HepG2 (cell line): ENCODE results near the gene FCHO1. TPM values are rescaled to one million over a fixed set of nuclear protein-coding genes. Genes with fewer than 3 reads are reported as not detected.

Source experiments
- ATAC-seq: fragments of 200-7000 bp; cut with Tn5 transposase; 3 replicates; pipeline ENCODE4 v1.9.1; 2020; ENCODE audit warnings: mild to moderate bottlenecking, moderate library complexity
- BruUV-seq: library from RNA; stranded (reverse); fragments of 400-500 nt; replicated peaks from 2 replicates; lab custom pipeline; 2021; lab: Mats Ljungman, UMichigan
- CTCF ChIA-PET: fragments of 300-600 bp; formaldehyde crosslinking; extraction: SDS; loops from one replicate; lab custom pipeline; 2021; ENCODE audit warnings: low total read pairs, inconsistent platforms, low intra/inter-chr PET ratio; lab: Yijun Ruan, JAX
- POLR2A ChIA-PET: fragments of 350-600 bp; sonication (Branson Sonifier 250); formaldehyde crosslinking; loops from one replicate; lab custom pipeline; 2020; ENCODE audit warnings: antibody characterized with exemption, inconsistent platforms; lab: Yijun Ruan, JAX
- DNase-seq: peaks from one replicate; pipeline ENCODE4 v3.0.0-alpha.2; 2015; ENCODE audit warnings: low spot score
- FAIRE-seq: peaks from 3 replicates; lab custom pipeline; 2011; peaks lifted over from hg19 to GRCh38; lab: Jason Lieb, UNC
- H2AFZ ChIP-seq: one replicate; pipeline ENCODE4 v1.6.1; 2011; ENCODE audit warnings: low read length, inconsistent platforms
- H3K27ac ChIP-seq: fragments of 300-600 bp; 3 replicates; pipeline ENCODE4 v1.8.0; 2011; ENCODE audit warnings: mixed run types, mild to moderate bottlenecking, mixed read lengths, low read length, inconsistent platforms; ENCODE audit not compliant: insufficient read depth; ENCODE audit errors: extremely low read length
- H3K27me3 ChIP-seq, 2 experiments: fragments of 200-600 bp in 1 of 2; 2 replicates in 1 of 2; 3 replicates in 1 of 2; pipeline versions ENCODE4 v1.6.0 to v1.8.0; 2011; ENCODE audit warnings: low read length in 2 of 2, mild to moderate bottlenecking in 2 of 2, moderate library complexity in 2 of 2, inconsistent platforms in 1 of 2; ENCODE audit not compliant: insufficient read depth in 2 of 2, control insufficient read depth in 1 of 2
- H3K36me3 ChIP-seq, 2 experiments: fragments of 200-600 bp in 1 of 2; replicated peaks in 1 of 2; 2 replicates in 1 of 2; 3 replicates in 1 of 2; pipeline versions ENCODE4 v1.5.1 to v1.8.0; 2011; ENCODE audit warnings: low read length in 2 of 2, inconsistent platforms in 1 of 2; ENCODE audit not compliant: insufficient read depth in 2 of 2, control insufficient read depth in 1 of 2
- H3K4me1 ChIP-seq: 2 replicates; pipeline ENCODE4 v1.5.1; 2012; ENCODE audit warnings: low read length, inconsistent platforms; ENCODE audit not compliant: insufficient read depth
- H3K4me2 ChIP-seq: 2 replicates; pipeline ENCODE4 v1.6.0; 2011; ENCODE audit warnings: low read depth, low read length, inconsistent platforms
- H3K4me3 ChIP-seq, 3 experiments: fragments of 200-600 bp in 1 of 3; sonication (generic), shearing (Covaris generic) in 1 of 3; replicated peaks in 1 of 3; 2 replicates each; pipeline ENCODE4 v1.5.1; 2011 to 2016; ENCODE audit warnings: low read length in 3 of 3, inconsistent platforms in 2 of 3, low read depth in 2 of 3, mild to moderate bottlenecking in 2 of 3, control low read depth in 1 of 3, mixed read lengths in 1 of 3; ENCODE audit not compliant: insufficient read depth in 1 of 3
- H3K79me2 ChIP-seq: one replicate; pipeline ENCODE4 v1.6.1; 2011; ENCODE audit warnings: low read length, inconsistent platforms; ENCODE audit not compliant: insufficient read depth
- H3K9ac ChIP-seq: 2 replicates; pipeline ENCODE4 v1.6.0; 2011; ENCODE audit warnings: mild to moderate bottlenecking, low read depth, low read length, inconsistent platforms; ENCODE audit not compliant: insufficient read depth
- H3K9me3 ChIP-seq: 2 replicates; pipeline ENCODE4 v1.5.1; 2012; ENCODE audit warnings: mild to moderate bottlenecking, low read length
- H4K20me1 ChIP-seq: 2 replicates; pipeline ENCODE4 v1.6.0; 2011; ENCODE audit warnings: inconsistent platforms, mild to moderate bottlenecking, low read length, moderate library complexity; ENCODE audit not compliant: insufficient read depth
- HOXA5 ChIP-seq: sonication (generic); formaldehyde crosslinking; IDR thresholded peaks from 2 replicates; pipeline ENCODE4 v1.4.0; 2020; ENCODE audit warnings: missing genetic modification reagents
- NFE2L1 ChIP-seq: sonication (generic); formaldehyde crosslinking; IDR thresholded peaks from 2 replicates; pipeline ENCODE4 v1.4.0; 2020; ENCODE audit warnings: missing genetic modification reagents, mild to moderate bottlenecking, borderline replicate concordance
- NFKBIZ ChIP-seq: IDR thresholded peaks from 2 replicates; pipeline ENCODE4 v1.6.1; 2018; ENCODE audit warnings: missing genetic modification reagents, missing compliant biosample characterization
- TBX2 ChIP-seq: sonication (generic); formaldehyde crosslinking; IDR thresholded peaks from 2 replicates; pipeline ENCODE4 v1.5.0; 2020; ENCODE audit warnings: missing genetic modification reagents, mild to moderate bottlenecking, borderline replicate concordance
- XRCC5 ChIP-seq: fragments of 200-400 bp; formaldehyde crosslinking; optimal IDR thresholded peaks from 2 replicates; pipeline ENCODE3; 2017; ENCODE audit warnings: mild to moderate bottlenecking, low read length
- ZMYM3 ChIP-seq: sonication (generic); formaldehyde crosslinking; IDR thresholded peaks from 2 replicates; pipeline ENCODE4 v1.5.1; 2020; ENCODE audit warnings: mild to moderate bottlenecking, missing genetic modification reagents
- ZNF101 ChIP-seq: sonication (generic); formaldehyde crosslinking; IDR thresholded peaks from 2 replicates; pipeline ENCODE4 v1.4.0; 2020; ENCODE audit warnings: mild to moderate bottlenecking, low read depth, missing genetic modification reagents, borderline replicate concordance
- ZNF484 ChIP-seq: sonication (generic); formaldehyde crosslinking; IDR thresholded peaks from 2 replicates; pipeline ENCODE4 v1.5.1; 2020; ENCODE audit warnings: mild to moderate bottlenecking, low read depth, missing genetic modification reagents, borderline replicate concordance
- ZNF816 ChIP-seq: sonication (generic); formaldehyde crosslinking; IDR thresholded peaks from 2 replicates; pipeline ENCODE4 v1.8.0; 2022; ENCODE audit warnings: missing genetic modification reagents, mild to moderate bottlenecking, borderline replicate concordance
- WGBS: methylation state at CpG from one replicate; pipeline ENCODE4 v1.1.6; 2017; ENCODE audit warnings: low lambda C conversion rate; 5-methylcytosine and 5-hydroxymethylcytosine counted together
- in situ Hi-C: cut with HindIII; loops from 2 replicates; pipeline ENCODE4 v1.10.0; 2017; ENCODE audit warnings: low pct_unique_long_range_greater_than_20kb; ENCODE audit not compliant: extremely low pct_ligation_motif_present
- intact Hi-C: fragments of 100-400 bp; cut with micrococcal nuclease; formaldehyde crosslinking; loops from one replicate; pipeline ENCODE4 v1.10.0; 2022; ENCODE audit not compliant: unreplicated experiment
- polyA plus RNA-seq, 8 experiments: library from polyadenylated mRNA; depleted of rRNA in 3 of 8; stranded (reverse) in 7 of 8; unstranded in 1 of 8; fragments of >200 nt; fragmentation: Illumina TruSeq in 4 of 8; extraction: Trizol in 4 of 8; gene quantifications; 2 replicates each; pipeline versions ENCODE4 v1.2.1 to v1.2.3, GENCODE V29; 2011 to 2016; ENCODE audit warnings: low read depth in 4 of 8, missing spikeins in 1 of 8, mixed read lengths in 1 of 8; ENCODE audit not compliant: insufficient read depth in 1 of 8
- total RNA-seq, 5 experiments: library from RNA; depleted of rRNA; stranded (reverse); fragments of >200 nt; fragmentation: Illumina TruSeq; extraction: Trizol; gene quantifications; 2 replicates each; pipeline ENCODE4 v1.2.3, GENCODE V29; 2016; ENCODE audit warnings: low read depth in 1 of 5
- TF ChIP-seq, protein P1 (sequence below): sonication (generic); formaldehyde crosslinking; IDR thresholded peaks from 2 replicates; pipeline ENCODE4 v1.5.1; 2020; ENCODE audit warnings: mild to moderate bottlenecking, missing genetic modification reagents, borderline replicate concordance
- TF ChIP-seq, protein P2 (sequence below): sonication (generic); formaldehyde crosslinking; IDR thresholded peaks from 2 replicates; pipeline ENCODE4 v1.4.0; 2020; ENCODE audit warnings: mild to moderate bottlenecking, missing genetic modification reagents
- TF ChIP-seq, protein P3 (sequence below): sonication (generic); formaldehyde crosslinking; IDR thresholded peaks from 2 replicates; pipeline ENCODE4 v1.4.0; 2020; ENCODE audit warnings: missing genetic modification reagents

The FCHO1 gene
- total and polyA plus RNA-seq, 2 of the 13 experiments (the other 11 are each of a cell fraction or from before 2014, with no cell fraction given) = 1.3 to 3.1 TPM

DNA sequence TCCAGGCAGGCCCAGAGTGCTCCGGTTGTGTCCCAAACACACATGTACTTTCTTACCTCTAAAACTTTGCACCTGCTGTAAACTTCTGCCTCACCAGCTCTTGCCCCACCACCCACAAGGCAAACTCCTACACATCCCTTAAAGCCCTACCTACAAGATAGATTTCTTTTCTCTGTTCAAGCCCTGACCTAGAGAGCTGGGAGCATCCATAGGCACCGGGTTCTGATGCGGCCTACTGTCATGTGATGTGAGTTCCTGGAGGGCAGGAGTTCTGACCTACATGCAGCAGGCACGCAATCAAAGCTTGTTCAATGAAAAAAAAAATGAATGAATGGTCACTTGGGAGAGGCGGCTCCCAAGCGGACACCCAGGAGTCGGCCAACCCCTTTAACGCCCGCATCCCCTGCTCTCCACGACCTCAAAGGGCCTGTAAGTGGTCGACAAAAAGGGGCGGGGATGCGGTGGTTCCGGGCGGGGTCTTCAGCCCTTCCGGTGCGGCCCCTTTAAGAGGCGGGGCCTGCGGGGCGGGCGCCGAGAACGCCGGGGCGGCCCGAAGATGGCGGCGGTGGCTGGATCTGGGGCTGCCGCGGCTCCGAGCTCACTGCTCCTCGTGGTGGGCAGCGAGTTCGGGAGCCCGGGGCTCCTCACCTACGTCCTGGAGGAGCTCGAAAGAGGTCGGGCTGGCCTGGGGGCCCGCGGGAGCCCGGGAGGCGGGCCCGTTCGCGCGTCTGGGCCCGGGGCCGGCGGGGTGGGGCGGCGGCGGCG, 32.1 kb upstream of the FCHO1 start, which contains the start of gene MAP1S (continued):
- TF ChIP-seq, protein P1, sequence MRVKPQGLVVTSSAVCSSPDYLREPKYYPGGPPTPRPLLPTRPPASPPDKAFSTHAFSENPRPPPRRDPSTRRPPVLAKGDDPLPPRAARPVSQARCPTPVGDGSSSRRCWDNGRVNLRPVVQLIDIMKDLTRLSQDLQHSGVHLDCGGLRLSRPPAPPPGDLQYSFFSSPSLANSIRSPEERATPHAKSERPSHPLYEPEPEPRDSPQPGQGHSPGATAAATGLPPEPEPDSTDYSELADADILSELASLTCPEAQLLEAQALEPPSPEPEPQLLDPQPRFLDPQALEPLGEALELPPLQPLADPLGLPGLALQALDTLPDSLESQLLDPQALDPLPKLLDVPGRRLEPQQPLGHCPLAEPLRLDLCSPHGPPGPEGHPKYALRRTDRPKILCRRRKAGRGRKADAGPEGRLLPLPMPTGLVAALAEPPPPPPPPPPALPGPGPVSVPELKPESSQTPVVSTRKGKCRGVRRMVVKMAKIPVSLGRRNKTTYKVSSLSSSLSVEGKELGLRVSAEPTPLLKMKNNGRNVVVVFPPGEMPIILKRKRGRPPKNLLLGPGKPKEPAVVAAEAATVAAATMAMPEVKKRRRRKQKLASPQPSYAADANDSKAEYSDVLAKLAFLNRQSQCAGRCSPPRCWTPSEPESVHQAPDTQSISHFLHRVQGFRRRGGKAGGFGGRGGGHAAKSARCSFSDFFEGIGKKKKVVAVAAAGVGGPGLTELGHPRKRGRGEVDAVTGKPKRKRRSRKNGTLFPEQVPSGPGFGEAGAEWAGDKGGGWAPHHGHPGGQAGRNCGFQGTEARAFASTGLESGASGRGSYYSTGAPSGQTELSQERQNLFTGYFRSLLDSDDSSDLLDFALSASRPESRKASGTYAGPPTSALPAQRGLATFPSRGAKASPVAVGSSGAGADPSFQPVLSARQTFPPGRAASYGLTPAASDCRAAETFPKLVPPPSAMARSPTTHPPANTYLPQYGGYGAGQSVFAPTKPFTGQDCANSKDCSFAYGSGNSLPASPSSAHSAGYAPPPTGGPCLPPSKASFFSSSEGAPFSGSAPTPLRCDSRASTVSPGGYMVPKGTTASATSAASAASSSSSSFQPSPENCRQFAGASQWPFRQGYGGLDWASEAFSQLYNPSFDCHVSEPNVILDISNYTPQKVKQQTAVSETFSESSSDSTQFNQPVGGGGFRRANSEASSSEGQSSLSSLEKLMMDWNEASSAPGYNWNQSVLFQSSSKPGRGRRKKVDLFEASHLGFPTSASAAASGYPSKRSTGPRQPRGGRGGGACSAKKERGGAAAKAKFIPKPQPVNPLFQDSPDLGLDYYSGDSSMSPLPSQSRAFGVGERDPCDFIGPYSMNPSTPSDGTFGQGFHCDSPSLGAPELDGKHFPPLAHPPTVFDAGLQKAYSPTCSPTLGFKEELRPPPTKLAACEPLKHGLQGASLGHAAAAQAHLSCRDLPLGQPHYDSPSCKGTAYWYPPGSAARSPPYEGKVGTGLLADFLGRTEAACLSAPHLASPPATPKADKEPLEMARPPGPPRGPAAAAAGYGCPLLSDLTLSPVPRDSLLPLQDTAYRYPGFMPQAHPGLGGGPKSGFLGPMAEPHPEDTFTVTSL (CRISPR knock-in tag) = no peak

DNA sequence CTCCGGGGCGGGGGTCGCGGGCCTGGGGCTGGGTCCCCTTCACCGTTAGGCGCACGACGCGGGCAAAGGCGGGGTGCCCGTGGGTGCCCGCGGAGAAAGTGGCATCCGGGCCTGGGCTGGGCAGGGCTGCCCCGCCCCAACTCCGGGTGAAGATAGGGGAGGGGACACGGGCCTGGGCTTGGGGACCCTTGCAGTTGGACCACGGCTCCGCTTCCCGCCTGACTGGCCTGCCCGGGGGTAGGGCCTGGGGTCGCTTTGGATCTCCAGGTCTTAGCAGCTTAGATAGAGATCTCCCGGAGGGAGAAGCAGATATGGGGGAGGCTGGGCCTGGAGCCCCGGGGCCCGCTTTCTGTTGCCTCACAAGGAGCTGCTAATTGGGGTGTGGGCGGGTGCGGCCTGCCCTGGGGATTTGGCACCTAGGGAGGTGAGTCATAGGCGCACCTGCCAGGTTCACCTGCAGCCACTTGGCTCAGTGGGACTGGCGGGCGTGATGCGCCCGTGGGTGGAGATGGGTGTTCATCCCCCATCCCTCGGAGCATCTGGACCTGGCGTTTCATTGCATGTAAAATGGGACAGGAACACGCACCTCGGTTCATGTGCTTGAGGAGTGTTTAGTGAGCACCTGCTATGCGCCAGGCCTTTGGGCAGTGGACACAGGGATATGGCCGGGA, 31.4 kb upstream of the FCHO1 start:
- peaks cover 19% of the 10 kb centered on the region for H3K79me2 ChIP-seq
- POLR2A ChIA-PET = interaction anchor here (1.0 to 2.3 kb wide), 6 partner anchors 19 to 314 kb away, joined by 3 to 7 read pairs (median 4); partner anchors contain the start of genes B3GNT3, BST2 and CCDC124
- FAIRE-seq (no peak), ATAC-seq (no peak), DNase-seq (no peak)
- intact Hi-C loops (no loop called here), in situ Hi-C loops (no loop called here)
- peaks cover 6 to 9% of the 10 kb centered on the region in 2 experiments; a peak in 3 of 5 replicates for H3K36me3 ChIP-seq
- H3K9ac ChIP-seq = peak overlapping the region; percentile 82
- WGBS = 17% methylated on average over 10 of the region's 38 CpGs
- H2AFZ ChIP-seq = no peak overlapping the region
- no peaks in the 10 kb centered on the region; a peak in 1 of 5 replicates for H3K27me3 ChIP-seq
- H3K4me3 ChIP-seq = peak overlapping the region; percentile 87 to 96 (median 89)
- H3K4me1 ChIP-seq = peaks cover 40% of the 10 kb centered on the region
- peak overlapping the region; percentile 99 for H3K4me2 ChIP-seq
- peaks cover 11% of the 10 kb centered on the region; the same call in 1 of the 2 replicates for H4K20me1 ChIP-seq
- H3K9me3 ChIP-seq = no peaks in the 10 kb centered on the region
- no peak overlapping the region for H3K27ac ChIP-seq
- CTCF ChIA-PET = no interaction called here
- TSS peak; percentile 61 for BruUV-seq
- TF ChIP-seq NFE2L1 (CRISPR knock-in tag) (no peak), ZMYM3 (CRISPR knock-in tag) (0 out of 2 replicates have a peak, but pooled peaks have one; percentile 21), HOXA5 (CRISPR knock-in tag) (no peak), NFKBIZ (CRISPR knock-in tag) (no peak), XRCC5 (no peak), ZNF816 (no peak), ZNF484 (CRISPR knock-in tag) (no peak), TBX2 (0 out of 2 replicates have a peak, but pooled peaks have one; percentile 1), ZNF101 (CRISPR knock-in tag) (no peak)
- TF ChIP-seq, protein P2, sequence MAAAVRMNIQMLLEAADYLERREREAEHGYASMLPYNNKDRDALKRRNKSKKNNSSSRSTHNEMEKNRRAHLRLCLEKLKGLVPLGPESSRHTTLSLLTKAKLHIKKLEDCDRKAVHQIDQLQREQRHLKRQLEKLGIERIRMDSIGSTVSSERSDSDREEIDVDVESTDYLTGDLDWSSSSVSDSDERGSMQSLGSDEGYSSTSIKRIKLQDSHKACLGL (CRISPR knock-in tag) = 0 out of 2 replicates have a peak, but pooled peaks have one; percentile 48
- TF ChIP-seq, protein P3, sequence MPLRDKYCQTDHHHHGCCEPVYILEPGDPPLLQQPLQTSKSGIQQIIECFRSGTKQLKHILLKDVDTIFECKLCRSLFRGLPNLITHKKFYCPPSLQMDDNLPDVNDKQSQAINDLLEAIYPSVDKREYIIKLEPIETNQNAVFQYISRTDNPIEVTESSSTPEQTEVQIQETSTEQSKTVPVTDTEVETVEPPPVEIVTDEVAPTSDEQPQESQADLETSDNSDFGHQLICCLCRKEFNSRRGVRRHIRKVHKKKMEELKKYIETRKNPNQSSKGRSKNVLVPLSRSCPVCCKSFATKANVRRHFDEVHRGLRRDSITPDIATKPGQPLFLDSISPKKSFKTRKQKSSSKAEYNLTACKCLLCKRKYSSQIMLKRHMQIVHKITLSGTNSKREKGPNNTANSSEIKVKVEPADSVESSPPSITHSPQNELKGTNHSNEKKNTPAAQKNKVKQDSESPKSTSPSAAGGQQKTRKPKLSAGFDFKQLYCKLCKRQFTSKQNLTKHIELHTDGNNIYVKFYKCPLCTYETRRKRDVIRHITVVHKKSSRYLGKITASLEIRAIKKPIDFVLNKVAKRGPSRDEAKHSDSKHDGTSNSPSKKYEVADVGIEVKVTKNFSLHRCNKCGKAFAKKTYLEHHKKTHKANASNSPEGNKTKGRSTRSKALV (CRISPR knock-in tag) = no peak
